Naive thymus-derived CD8-positive, alpha-beta T cell (primary cell): ENCODE results near the gene LIG3. TPM values are rescaled to one million over a fixed set of nuclear protein-coding genes. Genes with fewer than 3 reads are reported as not detected.

Experiments
- ATAC-seq, 2 donors: fragments of 150-1000 bp; cut with Tn5 transposase in 1 of 2; sonication (Bioruptor Pico), chemical (Tn5 transposase) in 1 of 2; 1 replicate in 1 of 2; 2 replicates in 1 of 2; pipeline ENCODE4 v1.10.0; 2021; ENCODE audit warnings: mild to moderate bottlenecking in 2 of 2, moderate library complexity in 2 of 2
- POLR2A ChIA-PET: fragments of 350-600 bp; sonication (Branson Sonifier 250); formaldehyde crosslinking; loops from one replicate; lab custom pipeline; 2021; ENCODE audit warnings: antibody characterized with exemption; lab: Charles Lee
- DNase-seq, 10 donors: peaks; one replicate each; pipeline versions ENCODE4 v3.0.0 to v3.0.0-alpha.2; 2020 to 2022
- H3K27ac Mint-ChIP-seq, 10 donors: one replicate each; pipeline ENCODE4 v1.8.0; 2020 to 2022; ENCODE audit warnings: mild to moderate bottlenecking in 10 of 10, mixed read lengths in 10 of 10, moderate library complexity in 4 of 10, inconsistent platforms in 1 of 10
- H3K27me3 Mint-ChIP-seq, 5 donors: one replicate each; pipeline ENCODE4 v1.8.0; 2021 to 2022; ENCODE audit warnings: mixed read lengths in 5 of 5
- H3K36me3 Mint-ChIP-seq, 3 donors: one replicate each; pipeline ENCODE4 v1.8.0; 2020 to 2022; ENCODE audit warnings: mixed read lengths in 3 of 3, mild to moderate bottlenecking in 2 of 3, inconsistent platforms in 1 of 3
- H3K4me1 Mint-ChIP-seq, 4 donors: one replicate each; pipeline ENCODE4 v1.8.0; 2021 to 2022; ENCODE audit warnings: mixed read lengths in 4 of 4
- H3K4me3 Mint-ChIP-seq, 10 donors: one replicate each; pipeline ENCODE4 v1.8.0; 2020 to 2022; ENCODE audit warnings: mild to moderate bottlenecking in 10 of 10, mixed read lengths in 10 of 10, moderate library complexity in 6 of 10, inconsistent platforms in 1 of 10
- H3K9me3 Mint-ChIP-seq, 9 donors: one replicate each; pipeline ENCODE4 v1.8.0; 2020 to 2022; ENCODE audit warnings: mixed read lengths in 9 of 9, mild to moderate bottlenecking in 3 of 9, inconsistent platforms in 1 of 9, moderate library complexity in 1 of 9
- polyA plus RNA-seq, 3 donors: library from polyadenylated mRNA; unstranded; fragments of 300-500 nt; fragmentation: Illumina TruSeq; gene quantifications; one replicate each; pipeline ENCODE4 v1.2.3, GENCODE V29; 2021
- total RNA-seq, 8 experiments: library from RNA in 2 of 8; stranded (reverse) in 2 of 8; gene quantifications; one replicate each; pipeline ENCODE4 v1.2.3 and lab custom pipeline; 2021 to 2026

Gene LIG3
- total and polyA plus RNA-seq, 5 experiments from 2014 or later: 12.2 to 51.7 (median 15.2) TPM

DNA sequence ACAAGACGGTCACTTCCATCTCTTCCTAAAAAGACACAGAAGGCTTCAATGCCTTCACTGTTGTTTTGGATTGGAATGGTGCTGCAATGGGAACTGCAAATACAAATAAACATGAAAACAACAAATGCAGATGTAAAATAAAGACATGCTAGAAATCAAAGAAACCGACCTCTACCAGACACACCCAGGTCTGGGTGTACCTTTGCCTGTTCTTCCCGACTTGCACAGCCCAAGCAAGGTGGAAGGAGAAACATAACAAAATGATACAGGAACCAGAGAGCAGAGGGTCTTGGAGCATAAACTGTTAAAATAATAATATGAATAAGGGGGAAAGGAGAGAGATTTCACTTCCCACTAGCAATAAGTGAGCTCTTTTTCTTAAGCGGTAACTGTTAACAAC is 65.9 kb downstream of the LIG3 start:
- Mint-ChIP-seq H3K4me3 (peak overlapping the region; percentile 70 to 91 (median 81)), H3K27me3 (no peaks in the 10 kb centered on the region), H3K4me1 (peaks cover 30 to 82% (median 73%) of the 10 kb centered on the region in 4 donors), H3K27ac (peak overlapping the region; percentile 92 to 99 (median 96)), H3K36me3 (no peaks in the 10 kb centered on the region), H3K9me3 (no peaks in the 10 kb centered on the region)
- peak; percentile 1 for ATAC-seq
- DNase-seq: no peak
- POLR2A ChIA-PET: interaction anchor here (0.8 to 3.5 kb wide), 11 partner anchors 9 to 168 kb away, joined by 3 to 26 read pairs (median 4); partner anchors contain the start of genes LIG3 and RFFL

- Mint-ChIP-seq H3K4me3 (peak overlapping the region; percentile 70 to 91 (median 81)), H3K36me3 (no peaks in the 10 kb centered on the region), H3K9me3 (no peaks in the 10 kb centered on the region), H3K4me1 (peaks cover 33 to 82% (median 75%) of the 10 kb centered on the region in 4 donors), H3K27me3 (no peaks in the 10 kb centered on the region), H3K27ac (peak overlapping the region; percentile 92 to 99 (median 96))
- POLR2A ChIA-PET: interaction anchor here (0.6 to 3.5 kb wide), 11 partner anchors 9 to 168 kb away, joined by 3 to 26 read pairs (median 4); partner anchors contain the start of genes LIG3 and RFFL
- peak in 9 of 10 donors; percentile 41 to 77 (median 70) for DNase-seq
- ATAC-seq: peak; percentile 68 to 71
These were observed 66.5 kb downstream of the LIG3 start for GRCh38 chr17:35046740-35047283.

GRCh38 chr17:35048685-35049379 is 68.5 kb downstream of the LIG3 start:
- Mint-ChIP-seq H3K36me3 (no peaks in the 10 kb centered on the region), H3K9me3 (peaks cover 0 to 13% (median 0%) of the 10 kb centered on the region in 9 donors), H3K27me3 (no peaks in the 10 kb centered on the region), H3K4me1 (peaks cover 43 to 89% (median 82%) of the 10 kb centered on the region in 4 donors), H3K27ac (peak overlapping the region; percentile 84 to 98 (median 93)), H3K4me3 (peak overlapping the region; percentile 16 to 79 (median 61))
- DNase-seq: no peak
- POLR2A ChIA-PET: interaction anchor here (0.7 to 2.8 kb wide), 8 partner anchors 12 to 68 kb away, joined by 3 to 26 read pairs (median 5); partner anchors contain the start of genes LIG3 and RFFL
- ATAC-seq: no peak

- Mint-ChIP-seq H3K4me3 (peak overlapping the region in 5 of 10 donors; percentile 34 to 63 (median 39)), H3K9me3 (peaks cover 0 to 13% (median 0%) of the 10 kb centered on the region in 9 donors), H3K27me3 (no peaks in the 10 kb centered on the region), H3K36me3 (peaks cover 0 to 2% (median 0%) of the 10 kb centered on the region in 3 donors), H3K4me1 (peaks cover 46 to 88% (median 80%) of the 10 kb centered on the region in 4 donors), H3K27ac (peak overlapping the region; percentile 84 to 98 (median 93))
- ATAC-seq (no peak), DNase-seq (no peak)
- POLR2A ChIA-PET: interaction anchor here (0.6 to 2.6 kb wide), 10 partner anchors 9 to 164 kb away, joined by 3 to 37 read pairs (median 4); partner anchors contain the start of genes LIG3 and RFFL
These were observed 69.9 kb downstream of the LIG3 start for GRCh38 chr17:35050170-35050569.

DNA sequence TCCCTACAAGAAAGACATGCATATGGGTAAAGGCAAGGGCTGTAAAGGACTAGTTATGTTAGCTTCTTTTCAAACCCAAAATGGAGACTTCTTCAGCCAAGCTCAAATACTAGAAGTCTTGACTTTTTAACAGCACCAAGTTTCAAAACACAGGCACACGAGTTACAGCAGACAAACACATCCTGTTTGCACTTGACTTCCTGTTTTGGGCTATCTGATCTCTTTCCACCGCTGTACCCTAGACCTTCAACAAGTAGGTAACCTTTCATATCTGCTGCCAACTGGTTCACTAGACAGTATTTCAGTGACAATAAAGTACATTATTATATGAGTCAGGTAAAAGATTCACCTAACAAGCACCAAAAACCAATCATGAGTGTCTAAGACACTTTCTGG is 70.9 kb downstream of the LIG3 start:
- peaks cover 0 to 13% (median 0%) of the 10 kb centered on the region in 9 donors for H3K9me3 Mint-ChIP-seq
- peak overlapping the region; percentile 92 to 99 (median 94) for H3K27ac Mint-ChIP-seq
- DNase-seq (peak in 9 of 10 donors; percentile 37 to 87 (median 67)), ATAC-seq (peak; percentile 85 to 92)
- POLR2A ChIA-PET: interaction anchor here (0.6 to 2.6 kb wide), 9 partner anchors 10 to 129 kb away, joined by 3 to 37 read pairs (median 7); partner anchors contain the start of genes LIG3 and RFFL
- H3K27me3 Mint-ChIP-seq: no peaks in the 10 kb centered on the region
- peaks cover 0 to 5% (median 3%) of the 10 kb centered on the region in 3 donors for H3K36me3 Mint-ChIP-seq
- H3K4me1 Mint-ChIP-seq: peaks cover 47 to 89% (median 77%) of the 10 kb centered on the region in 4 donors
- peak overlapping the region; percentile 45 to 86 (median 74) for H3K4me3 Mint-ChIP-seq

DNA sequence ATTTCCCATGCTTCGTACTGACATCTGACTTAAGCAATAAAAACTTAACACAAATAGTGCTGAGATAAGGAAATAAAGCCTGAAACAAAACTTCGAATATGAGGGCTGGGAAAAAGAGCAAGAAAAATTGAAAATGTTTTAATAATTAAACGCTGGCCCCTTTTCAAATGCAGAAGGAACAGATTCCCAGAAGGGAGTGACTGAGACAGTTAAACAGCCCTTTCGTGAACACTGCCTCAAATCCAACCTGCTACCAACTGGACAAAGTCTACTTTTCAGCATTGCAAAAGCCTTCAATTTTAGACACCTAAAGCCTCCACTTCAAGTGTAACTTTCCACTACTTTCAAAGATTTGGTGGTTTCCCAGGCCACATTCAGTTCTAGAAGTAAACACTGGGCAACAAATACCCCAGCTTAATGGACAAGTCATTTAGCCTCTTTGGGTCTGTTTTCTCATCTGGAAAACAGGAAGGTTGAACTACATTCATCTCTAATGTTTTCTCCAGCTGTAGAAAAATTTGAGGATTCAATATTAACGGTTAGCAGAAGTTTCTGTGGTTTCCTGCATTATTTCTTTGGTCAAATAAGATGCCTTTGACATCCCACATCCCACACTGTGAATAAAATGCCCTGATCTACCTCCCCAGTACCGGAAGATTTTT is 71.4 kb downstream of the LIG3 start:
- ATAC-seq (peak in 1 of 2 donors; percentile 13), DNase-seq (no peak)
- peaks cover 0 to 5% (median 3%) of the 10 kb centered on the region in 3 donors for H3K36me3 Mint-ChIP-seq
- peaks cover 43 to 87% (median 77%) of the 10 kb centered on the region in 4 donors for H3K4me1 Mint-ChIP-seq
- H3K4me3 Mint-ChIP-seq: peak overlapping the region; percentile 45 to 86 (median 74)
- POLR2A ChIA-PET: interaction anchor here (1.0 to 2.6 kb wide), 6 partner anchors 11 to 36 kb away, joined by 3 to 37 read pairs (median 4); partner anchors contain the start of gene RFFL
- H3K9me3 Mint-ChIP-seq: peaks cover 0 to 13% (median 0%) of the 10 kb centered on the region in 9 donors
- H3K27ac Mint-ChIP-seq: peak overlapping the region; percentile 92 to 99 (median 94)
- H3K27me3 Mint-ChIP-seq: no peaks in the 10 kb centered on the region

GRCh38 chr17:35052241-35052610 is 71.9 kb downstream of the LIG3 start:
- peaks cover 0 to 13% (median 0%) of the 10 kb centered on the region in 9 donors for H3K9me3 Mint-ChIP-seq
- POLR2A ChIA-PET: interaction anchor here (1.0 to 2.5 kb wide), 3 partner anchors 26 to 37 kb away, joined by 4 to 17 read pairs (median 5); no protein-coding TSS in a partner anchor
- peak overlapping the region; percentile 92 to 99 (median 94) for H3K27ac Mint-ChIP-seq
- H3K27me3 Mint-ChIP-seq: no peaks in the 10 kb centered on the region
- ATAC-seq (no peak), DNase-seq (no peak)
- H3K36me3 Mint-ChIP-seq: peaks cover 0 to 5% (median 3%) of the 10 kb centered on the region in 3 donors
- peaks cover 41 to 85% (median 75%) of the 10 kb centered on the region in 4 donors for H3K4me1 Mint-ChIP-seq
- H3K4me3 Mint-ChIP-seq: peak overlapping the region; percentile 42 to 86 (median 74)

GRCh38 chr17:35052780-35053179 is 72.5 kb downstream of the LIG3 start:
- H3K9me3 Mint-ChIP-seq: peaks cover 0 to 13% (median 0%) of the 10 kb centered on the region in 9 donors
- no peak for ATAC-seq
- DNase-seq: no peak
- peaks cover 46 to 86% (median 78%) of the 10 kb centered on the region in 4 donors for H3K4me1 Mint-ChIP-seq
- POLR2A ChIA-PET: interaction anchor here (1.2 to 3.4 kb wide), 7 partner anchors 10 to 91 kb away, joined by 3 to 41 read pairs (median 4); partner anchors contain the start of genes CCT6B, RAD51D, RFFL and ZNF830
- no peaks in the 10 kb centered on the region for H3K27me3 Mint-ChIP-seq
- peak overlapping the region; percentile 92 to 99 (median 94) for H3K27ac Mint-ChIP-seq
- peaks cover 4 to 7% (median 6%) of the 10 kb centered on the region in 3 donors for H3K36me3 Mint-ChIP-seq
- H3K4me3 Mint-ChIP-seq: peak overlapping the region in 9 of 10 donors; percentile 42 to 86 (median 74)

GRCh38 chr17:35053204-35053603 is 72.9 kb downstream of the LIG3 start:
- H3K9me3 Mint-ChIP-seq: peaks cover 0 to 13% (median 0%) of the 10 kb centered on the region in 9 donors
- no peak for ATAC-seq
- peak overlapping the region in 7 of 10 donors; percentile 32 to 86 (median 73) for H3K4me3 Mint-ChIP-seq
- peaks cover 4 to 9% (median 6%) of the 10 kb centered on the region in 3 donors for H3K36me3 Mint-ChIP-seq
- H3K27me3 Mint-ChIP-seq: no peaks in the 10 kb centered on the region
- DNase-seq: no peak
- peak overlapping the region; percentile 92 to 99 (median 94) for H3K27ac Mint-ChIP-seq
- POLR2A ChIA-PET: interaction anchor here (1.2 to 3.4 kb wide), 7 partner anchors 10 to 92 kb away, joined by 3 to 41 read pairs (median 4); partner anchors contain the start of genes CCT6B, RAD51D, RFFL and ZNF830
- peaks cover 46 to 87% (median 82%) of the 10 kb centered on the region in 4 donors for H3K4me1 Mint-ChIP-seq

DNA sequence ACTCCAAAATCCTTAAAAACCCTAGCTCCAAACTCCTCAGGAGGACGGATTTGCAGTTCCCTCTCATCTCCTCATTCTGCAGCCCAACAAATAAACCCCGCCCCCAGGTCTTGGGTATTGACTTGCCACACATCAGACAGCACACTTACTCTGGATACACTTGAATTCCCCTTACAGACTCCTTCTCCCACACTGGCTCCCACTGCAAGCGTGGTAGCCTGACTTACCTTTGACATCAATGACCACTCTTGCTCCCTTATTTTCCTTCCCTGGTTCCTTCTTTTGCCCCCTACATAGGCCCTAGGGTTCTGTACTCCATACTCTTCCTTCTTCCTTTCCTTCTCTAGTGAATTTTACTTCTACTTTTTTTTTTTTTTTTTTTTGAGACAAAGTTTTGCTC is 75.7 kb downstream of the LIG3 start:
- Mint-ChIP-seq H3K27ac (peak overlapping the region in 9 of 10 donors; percentile 11 to 93 (median 84)), H3K9me3 (peaks cover 0 to 13% (median 0%) of the 10 kb centered on the region in 9 donors), H3K36me3 (peaks cover 9 to 29% (median 21%) of the 10 kb centered on the region in 3 donors), H3K4me1 (peaks cover 38 to 80% (median 73%) of the 10 kb centered on the region in 4 donors), H3K27me3 (no peaks in the 10 kb centered on the region), H3K4me3 (peak overlapping the region in 2 of 10 donors; percentile 10 to 36)
- DNase-seq (no peak), ATAC-seq (no peak)
- POLR2A ChIA-PET: interaction anchor here (0.6 to 3.4 kb wide), 4 partner anchors 7 to 37 kb away, joined by 3 to 41 read pairs (median 4); partner anchors contain the start of gene RFFL

GRCh38 chr17:35057332-35057915 is 77.1 kb downstream of the LIG3 start:
- H3K4me1 Mint-ChIP-seq: peaks cover 36 to 72% (median 66%) of the 10 kb centered on the region in 4 donors
- ATAC-seq (no peak), DNase-seq (no peak)
- peak overlapping the region in 8 of 10 donors; percentile 4 to 93 (median 59) for H3K27ac Mint-ChIP-seq
- POLR2A ChIA-PET: no interaction called here
- peaks cover 0 to 8% (median 0%) of the 10 kb centered on the region in 9 donors for H3K9me3 Mint-ChIP-seq
- H3K36me3 Mint-ChIP-seq: peaks cover 9 to 34% (median 25%) of the 10 kb centered on the region in 3 donors
- H3K27me3 Mint-ChIP-seq: no peaks in the 10 kb centered on the region
- H3K4me3 Mint-ChIP-seq: peak overlapping the region in 1 of 10 donors; percentile 2
